ENCODE data around the gene NTN3. TPM values are rescaled to one million over a fixed set of nuclear protein-coding genes. Genes with fewer than 3 reads are reported as not detected.

The NTN3 gene
- total RNA-seq, 4 donors from 2014 or later, result 1.3 to 15.5 TPM; not detected in 2

DNA sequence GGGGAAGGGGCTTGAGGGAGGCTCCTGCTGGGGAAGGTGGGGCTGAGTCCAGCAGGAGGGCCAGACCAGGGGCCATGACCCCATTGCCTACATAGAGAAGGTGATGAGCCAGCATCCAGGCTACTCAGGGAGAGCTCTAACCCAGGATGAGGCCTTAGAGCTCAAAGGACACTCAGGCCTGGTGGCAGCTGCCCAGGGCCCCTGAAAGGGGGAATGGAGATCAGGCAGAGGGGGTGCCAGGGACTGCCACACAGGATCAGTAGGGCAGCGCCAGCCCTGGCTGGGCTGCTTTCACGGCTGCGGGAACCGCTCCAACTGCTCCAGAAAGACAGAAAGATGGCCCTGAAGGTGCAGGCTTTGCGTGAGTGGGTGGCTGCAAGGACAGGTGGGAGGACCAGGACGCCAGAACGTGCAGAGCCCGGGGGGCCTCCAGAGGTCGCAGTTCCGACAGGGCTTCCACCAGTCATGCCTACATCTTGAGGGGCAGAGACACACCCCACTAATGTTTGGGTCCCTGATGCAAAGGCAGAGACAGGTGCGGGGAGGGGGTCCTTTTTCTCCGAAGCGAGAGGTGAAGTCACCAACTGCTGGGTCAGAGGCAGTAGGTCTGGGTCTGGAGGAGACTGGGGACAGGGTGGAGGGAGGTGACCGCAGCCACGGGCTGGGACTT is 41.8 kb downstream of the NTN3 start:
- Histone ChIP-seq H3K27me3 (no peaks in the 10 kb centered on the region), H3K27ac (peak overlapping the region; percentile 96 to 97), H3K9me3 (no peaks in the 10 kb centered on the region), H3K4me3 (peak overlapping the region; percentile 82 to 94), H3K36me3 (no peaks in the 10 kb centered on the region), H3K4me1 (peaks cover 12 to 29% of the 10 kb centered on the region in 2 donors)
- intact Hi-C loops (cut with DNase I; ENCODE audit: low total_unique reads), result no loop called here
- no peak for TF ChIP-seq POLR2A (IDR thresholded peaks at IDR 0.05)
- TF ChIP-seq, protein P1, sequence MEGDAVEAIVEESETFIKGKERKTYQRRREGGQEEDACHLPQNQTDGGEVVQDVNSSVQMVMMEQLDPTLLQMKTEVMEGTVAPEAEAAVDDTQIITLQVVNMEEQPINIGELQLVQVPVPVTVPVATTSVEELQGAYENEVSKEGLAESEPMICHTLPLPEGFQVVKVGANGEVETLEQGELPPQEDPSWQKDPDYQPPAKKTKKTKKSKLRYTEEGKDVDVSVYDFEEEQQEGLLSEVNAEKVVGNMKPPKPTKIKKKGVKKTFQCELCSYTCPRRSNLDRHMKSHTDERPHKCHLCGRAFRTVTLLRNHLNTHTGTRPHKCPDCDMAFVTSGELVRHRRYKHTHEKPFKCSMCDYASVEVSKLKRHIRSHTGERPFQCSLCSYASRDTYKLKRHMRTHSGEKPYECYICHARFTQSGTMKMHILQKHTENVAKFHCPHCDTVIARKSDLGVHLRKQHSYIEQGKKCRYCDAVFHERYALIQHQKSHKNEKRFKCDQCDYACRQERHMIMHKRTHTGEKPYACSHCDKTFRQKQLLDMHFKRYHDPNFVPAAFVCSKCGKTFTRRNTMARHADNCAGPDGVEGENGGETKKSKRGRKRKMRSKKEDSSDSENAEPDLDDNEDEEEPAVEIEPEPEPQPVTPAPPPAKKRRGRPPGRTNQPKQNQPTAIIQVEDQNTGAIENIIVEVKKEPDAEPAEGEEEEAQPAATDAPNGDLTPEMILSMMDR (IDR thresholded peaks at IDR 0.05), result no peak
- peak in 1 of 2 donors; percentile 43 for DNase-seq

DNA sequence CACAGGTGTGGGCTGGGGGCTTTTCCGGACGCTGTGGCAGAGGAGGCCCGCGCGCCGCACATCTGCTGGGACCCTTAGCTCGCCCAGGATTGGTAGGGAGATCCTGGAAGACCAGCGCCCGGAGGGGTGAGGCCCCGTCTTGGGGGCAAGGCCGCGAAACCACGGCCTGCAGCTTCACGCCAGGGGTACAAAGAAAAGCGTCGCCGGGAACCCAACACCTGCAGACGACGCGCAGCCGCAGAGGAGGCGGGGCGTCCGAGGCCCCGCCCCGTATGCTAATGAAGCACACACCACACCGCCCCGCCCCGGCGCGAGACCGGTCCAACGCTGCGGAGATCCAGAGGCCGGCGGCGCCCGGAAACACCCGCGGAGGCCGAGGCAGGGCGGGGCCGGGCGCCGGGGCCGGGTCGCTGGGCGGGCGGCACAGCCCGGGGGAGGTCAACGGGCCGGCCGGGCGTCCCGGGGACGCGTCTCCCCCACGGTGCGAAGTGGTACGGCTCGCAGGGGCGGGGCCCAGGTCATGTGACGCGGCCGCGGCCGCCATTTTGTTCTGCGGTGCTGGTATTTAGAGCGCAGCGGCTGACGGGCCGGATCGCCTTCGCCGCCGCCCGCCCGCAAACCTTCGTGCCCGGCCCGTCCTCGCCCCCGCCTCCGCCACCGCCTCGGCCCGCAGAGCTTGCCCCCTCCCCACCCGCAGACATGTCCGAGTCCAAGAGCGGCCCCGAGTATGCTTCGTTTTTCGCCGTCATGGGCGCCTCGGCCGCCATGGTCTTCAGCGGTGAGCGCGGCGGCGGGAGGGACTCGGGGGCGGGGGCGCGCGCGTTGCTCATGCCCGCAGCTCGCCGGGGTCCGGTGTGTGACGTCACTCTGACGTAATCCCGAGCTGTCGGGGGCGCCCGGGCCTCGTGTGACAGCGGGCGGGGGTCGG is 42.6 kb downstream of the NTN3 start, which contains the start of gene ATP6V0C:
Gene ATP6V0C (plus strand): TSS at position 548 of the 928 bp plus-strand sequence. CDS start 152 bp downstream, at position 700.
- TF ChIP-seq, protein P1 (IDR thresholded peaks at IDR 0.05), result peak in 1 of 4 experiments; percentile 21
- peak; percentile 90 to 93 for TF ChIP-seq POLR2A (IDR thresholded peaks at IDR 0.05)
- Histone ChIP-seq H3K4me3 (peak within 1 kb of the TSS; percentile 82 to 94), H3K27ac (peak within 1 kb of the TSS; percentile 96 to 97), H3K4me1 (peaks cover 12 to 37% of the 10 kb centered on the region in 2 donors), H3K36me3 (no peaks in the 10 kb centered on the region), H3K9me3 (no peaks in the 10 kb centered on the region), H3K27me3 (no peaks in the 10 kb centered on the region)
- intact Hi-C loops (cut with DNase I; ENCODE audit: low total_unique reads), result no loop called here
- DNase-seq, result peak; percentile 90 to 91

DNA sequence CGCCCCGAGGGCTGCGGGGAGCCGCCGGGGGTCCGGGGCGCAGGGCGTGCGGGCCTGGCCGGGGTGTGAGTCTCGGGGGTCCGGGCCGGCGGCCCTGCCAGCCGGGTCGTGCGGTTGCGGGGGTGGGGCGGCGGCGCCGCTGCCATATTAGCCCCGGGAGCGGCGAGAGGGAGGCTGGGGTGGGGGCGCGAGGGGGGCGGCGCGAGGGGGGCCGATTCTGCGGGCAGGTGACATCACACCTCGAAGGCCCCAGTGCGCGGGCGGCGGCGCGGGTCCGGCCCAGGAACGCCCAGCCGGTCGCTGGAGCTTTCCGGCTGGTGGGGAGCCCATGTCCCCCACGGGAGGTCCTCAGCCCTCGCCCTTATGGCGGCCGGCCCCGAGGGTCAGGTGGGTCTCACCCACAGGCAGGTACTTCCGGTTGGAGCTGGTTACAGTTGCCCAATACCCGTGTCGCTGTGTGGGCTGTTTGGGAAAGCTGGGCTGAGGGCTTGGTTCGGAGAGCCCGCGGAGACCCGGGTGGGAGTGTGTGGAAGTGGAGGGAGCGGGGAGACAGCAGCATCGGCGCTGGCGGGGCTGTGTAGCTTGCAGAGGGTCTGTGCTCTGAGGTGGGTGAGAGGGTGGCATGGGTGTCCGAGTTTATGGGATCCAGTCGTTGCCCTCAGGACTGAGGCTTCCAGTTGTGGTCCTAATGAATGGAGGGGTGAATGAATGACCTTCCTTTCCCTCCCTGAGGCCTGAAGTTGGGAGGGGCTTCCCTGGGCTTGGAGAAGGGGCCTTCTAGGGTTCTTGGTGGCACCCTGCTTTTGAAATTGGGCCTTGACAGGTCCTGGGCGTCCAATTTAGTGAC is 43.5 kb downstream of the NTN3 start:
- no peak for DNase-seq
- intact Hi-C loops (cut with DNase I; ENCODE audit: low total_unique reads), result no loop called here
- Histone ChIP-seq H3K9me3 (no peaks in the 10 kb centered on the region), H3K27me3 (no peaks in the 10 kb centered on the region), H3K4me3 (peak overlapping the region; percentile 82 to 94), H3K4me1 (peaks cover 18 to 45% of the 10 kb centered on the region in 2 donors), H3K27ac (peak overlapping the region; percentile 96 to 97), H3K36me3 (no peaks in the 10 kb centered on the region)
- TF ChIP-seq, protein P1 (IDR thresholded peaks at IDR 0.05), result no peak
- no peak for TF ChIP-seq POLR2A (IDR thresholded peaks at IDR 0.05)

DNA sequence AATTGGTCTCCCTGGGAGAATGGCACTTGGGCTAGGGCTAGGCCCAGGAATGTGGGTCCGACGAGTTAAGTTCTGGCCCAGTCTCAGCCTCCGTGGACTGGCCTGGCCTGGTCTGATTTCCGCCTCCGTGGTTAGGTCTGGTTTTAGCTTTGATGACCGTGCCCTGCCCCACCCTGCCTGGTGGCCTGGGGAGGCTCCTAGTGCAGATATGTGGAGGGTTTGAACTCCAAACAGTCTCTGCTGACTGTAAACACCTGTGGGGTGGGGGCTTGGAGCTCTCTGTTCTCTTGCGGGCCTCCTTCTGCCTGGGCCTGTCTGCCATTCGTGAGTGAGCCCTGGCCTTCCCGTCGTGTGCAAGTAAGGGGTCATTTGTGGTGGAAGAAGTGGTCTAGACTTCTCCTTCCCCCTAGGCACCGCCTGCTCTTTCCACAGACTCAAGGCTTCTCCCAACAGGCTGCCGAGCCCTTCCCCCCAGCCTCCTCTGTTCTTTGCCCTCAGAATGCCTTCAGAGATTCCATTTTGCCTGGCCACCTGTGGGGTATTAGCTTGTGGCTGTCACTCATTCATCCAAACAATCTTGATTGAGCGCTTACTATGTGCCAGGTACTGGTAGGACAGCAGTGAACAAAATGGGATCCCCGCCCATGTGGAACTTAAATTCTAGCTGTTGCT is 44.2 kb downstream of the NTN3 start:
- DNase-seq, result peak in 1 of 2 donors; percentile 14
- TF ChIP-seq POLR2A (IDR thresholded peaks at IDR 0.05), result no peak
- TF ChIP-seq, protein P1 (IDR thresholded peaks at IDR 0.05), result no peak
- H3K27me3 ChIP-seq, result no peaks in the 10 kb centered on the region
- no peaks in the 10 kb centered on the region for H3K9me3 ChIP-seq
- H3K4me3 ChIP-seq, result peak overlapping the region; percentile 82 to 94
- H3K36me3 ChIP-seq, result no peaks in the 10 kb centered on the region
- intact Hi-C loops (cut with DNase I; ENCODE audit: low total_unique reads), result no loop called here
- H3K4me1 ChIP-seq, result peaks cover 21 to 50% of the 10 kb centered on the region in 2 donors
- peak overlapping the region; percentile 96 to 97 for H3K27ac ChIP-seq
